Nephron progenitor cell (in vitro differentiated cells): Measurements from ENCODE around the gene RGMB.

ENCODE experiments used
- DNase-seq: peaks from one replicate; pipeline ENCODE4 v3.0.0; 2021
- H3K27ac Mint-ChIP-seq: 2 replicates; pipeline ENCODE4 v1.8.0; 2021; ENCODE audit warnings: mild to moderate bottlenecking, moderate library complexity, mixed read lengths
- H3K27me3 Mint-ChIP-seq: 2 replicates; pipeline ENCODE4 v1.8.0; 2021; ENCODE audit warnings: mild to moderate bottlenecking, low read depth, mixed read lengths; ENCODE audit not compliant: poor library complexity
- H3K36me3 Mint-ChIP-seq: 2 replicates; pipeline ENCODE4 v1.8.0; 2021; ENCODE audit warnings: low read depth, mixed read lengths
- H3K4me1 Mint-ChIP-seq: 2 replicates; pipeline ENCODE4 v1.8.0; 2021; ENCODE audit warnings: mixed read lengths
- H3K4me3 Mint-ChIP-seq: 2 replicates; pipeline ENCODE4 v1.8.0; 2021; ENCODE audit warnings: mild to moderate bottlenecking, moderate library complexity, mixed read lengths
- H3K9me3 Mint-ChIP-seq: 2 replicates; pipeline ENCODE4 v1.8.0; 2021; ENCODE audit warnings: mild to moderate bottlenecking, moderate library complexity, mixed read lengths
- CTCF ChIP-seq: fragments of 200-600 bp; sonication (generic); IDR thresholded peaks from 2 replicates; pipeline ENCODE4 v1.5.0; 2021; ENCODE audit warnings: antibody characterized with exemption

The RGMB gene

GRCh38 chr5:98770209-98770910 is 3.1 kb upstream of the RGMB start:
- Mint-ChIP-seq H3K27me3 (peaks cover 17% of the 10 kb centered on the region), H3K27ac (no peak overlapping the region), H3K4me1 (peaks cover 59% of the 10 kb centered on the region), H3K36me3 (no peaks in the 10 kb centered on the region), H3K4me3 (peak overlapping the region; percentile 91), H3K9me3 (no peaks in the 10 kb centered on the region)
- TF ChIP-seq CTCF, result no peak
- peak; percentile 30 for DNase-seq

GRCh38 chr5:98770911-98771322 is 2.5 kb upstream of the RGMB start:
- DNase-seq, result no peak
- TF ChIP-seq CTCF, result no peak
- Mint-ChIP-seq H3K27ac (no peak overlapping the region), H3K4me1 (peaks cover 65% of the 10 kb centered on the region), H3K4me3 (peak overlapping the region; percentile 91), H3K9me3 (no peaks in the 10 kb centered on the region), H3K36me3 (no peaks in the 10 kb centered on the region), H3K27me3 (peaks cover 17% of the 10 kb centered on the region)

- Mint-ChIP-seq H3K27me3 (peaks cover 17% of the 10 kb centered on the region), H3K36me3 (peaks cover 3% of the 10 kb centered on the region), H3K4me3 (peak overlapping the region; percentile 97), H3K4me1 (peaks cover 71% of the 10 kb centered on the region), H3K27ac (no peak overlapping the region), H3K9me3 (no peaks in the 10 kb centered on the region)
- DNase-seq, result peak; percentile 71
- TF ChIP-seq CTCF, result peak; percentile 96
Measured at GRCh38 chr5:98771382-98772109, 1.9 kb upstream of the RGMB start.

GRCh38 chr5:98772415-98773213 is 849 bp upstream of the RGMB start:
- Mint-ChIP-seq H3K9me3 (no peaks in the 10 kb centered on the region), H3K27ac (peak overlapping the region; percentile 93), H3K36me3 (peaks cover 10% of the 10 kb centered on the region), H3K4me3 (peak overlapping the region; percentile 97), H3K4me1 (peaks cover 76% of the 10 kb centered on the region), H3K27me3 (peaks cover 17% of the 10 kb centered on the region)
- peak; percentile 66 for DNase-seq
- TF ChIP-seq CTCF, result no peak

GRCh38 chr5:98773214-98773463 is 324 bp upstream of the RGMB start:
- Mint-ChIP-seq H3K27ac (peak overlapping the region; percentile 93), H3K4me3 (peak overlapping the region; percentile 97), H3K27me3 (peaks cover 17% of the 10 kb centered on the region), H3K36me3 (peaks cover 12% of the 10 kb centered on the region), H3K9me3 (no peaks in the 10 kb centered on the region), H3K4me1 (peaks cover 76% of the 10 kb centered on the region)
- DNase-seq, result no peak
- TF ChIP-seq CTCF, result no peak
